ENCODE data around the gene PLA2G4C.

DNA sequence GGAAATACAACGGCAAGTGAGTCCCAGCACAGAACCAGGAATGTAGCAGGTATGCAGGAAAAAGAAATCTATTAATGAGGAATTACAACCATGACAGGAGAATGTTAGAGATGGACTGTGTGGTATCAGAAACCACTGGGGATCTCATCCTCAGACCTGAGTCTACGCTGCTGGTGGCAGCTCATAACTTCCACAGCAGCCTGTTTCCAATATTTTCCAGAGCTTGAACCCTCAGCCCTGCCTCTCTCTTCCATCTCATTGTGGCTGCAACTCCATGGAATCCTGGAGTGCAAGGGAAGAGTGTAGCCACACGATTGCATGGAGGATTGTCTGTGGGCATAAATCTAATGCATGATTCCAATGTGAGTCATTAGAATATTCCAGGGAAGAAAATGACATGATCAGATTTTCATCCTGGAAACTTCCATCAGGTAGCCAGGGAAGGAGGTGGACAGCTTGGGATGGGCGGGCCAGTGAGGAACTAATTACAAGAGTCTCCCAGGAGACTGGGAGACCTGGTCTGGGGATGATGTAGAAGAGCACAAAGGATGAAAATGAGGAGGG, 14.9 kb downstream of the PLA2G4C start:
- TF ChIP-seq, protein P1, sequence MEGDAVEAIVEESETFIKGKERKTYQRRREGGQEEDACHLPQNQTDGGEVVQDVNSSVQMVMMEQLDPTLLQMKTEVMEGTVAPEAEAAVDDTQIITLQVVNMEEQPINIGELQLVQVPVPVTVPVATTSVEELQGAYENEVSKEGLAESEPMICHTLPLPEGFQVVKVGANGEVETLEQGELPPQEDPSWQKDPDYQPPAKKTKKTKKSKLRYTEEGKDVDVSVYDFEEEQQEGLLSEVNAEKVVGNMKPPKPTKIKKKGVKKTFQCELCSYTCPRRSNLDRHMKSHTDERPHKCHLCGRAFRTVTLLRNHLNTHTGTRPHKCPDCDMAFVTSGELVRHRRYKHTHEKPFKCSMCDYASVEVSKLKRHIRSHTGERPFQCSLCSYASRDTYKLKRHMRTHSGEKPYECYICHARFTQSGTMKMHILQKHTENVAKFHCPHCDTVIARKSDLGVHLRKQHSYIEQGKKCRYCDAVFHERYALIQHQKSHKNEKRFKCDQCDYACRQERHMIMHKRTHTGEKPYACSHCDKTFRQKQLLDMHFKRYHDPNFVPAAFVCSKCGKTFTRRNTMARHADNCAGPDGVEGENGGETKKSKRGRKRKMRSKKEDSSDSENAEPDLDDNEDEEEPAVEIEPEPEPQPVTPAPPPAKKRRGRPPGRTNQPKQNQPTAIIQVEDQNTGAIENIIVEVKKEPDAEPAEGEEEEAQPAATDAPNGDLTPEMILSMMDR (IDR thresholded peaks at IDR 0.05 in 8 of 11, conservative IDR thresholded peaks at IDR 0.05 in 3 of 11) = no peak
- TF ChIP-seq POLR2A (IDR thresholded peaks at IDR 0.05) (no peak), POLR2AphosphoS5 (IDR thresholded peaks at IDR 0.05) (no peak)

All from spleen (tissue), 7 donors.